GM08714 (cell line): ENCODE measurements around the gene S100A13.

Experiments used
- H3K4me3 ChIP-seq: fragments of 200-500 bp; sonication (Bioruptor generic); 2 replicates; pipeline ENCODE4 v1.5.1; 2014; ENCODE audit warnings: mild to moderate bottlenecking, low read length, inconsistent platforms
- ZNF274 ChIP-seq: IDR thresholded peaks from 2 replicates; pipeline ENCODE4 v1.6.1; 2012; ENCODE audit warnings: mild to moderate bottlenecking, low read depth, low read length

The S100A13 gene

DNA sequence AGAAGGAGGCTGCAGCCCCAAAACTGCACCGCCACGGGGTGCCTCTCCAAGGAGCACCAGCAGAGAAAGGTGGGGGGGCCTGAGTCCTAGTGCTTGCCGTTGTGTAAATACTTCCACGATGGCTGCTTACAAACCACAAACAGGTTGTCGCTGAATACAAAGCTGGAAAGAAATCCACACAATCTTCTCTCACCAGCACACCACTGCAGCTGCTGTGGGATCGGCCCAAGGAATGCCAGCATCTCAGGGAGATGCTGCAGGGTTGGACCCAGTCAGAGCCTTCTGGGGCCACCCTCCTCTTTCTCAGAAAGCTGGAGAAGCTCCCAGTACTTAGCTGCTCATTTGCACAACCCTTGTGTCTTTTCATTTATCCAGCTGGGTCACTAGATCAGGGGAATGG, 8.1 kb downstream of the S100A13 start:
- no peak for TF ChIP-seq ZNF274
- no peak overlapping the region for H3K4me3 ChIP-seq

DNA sequence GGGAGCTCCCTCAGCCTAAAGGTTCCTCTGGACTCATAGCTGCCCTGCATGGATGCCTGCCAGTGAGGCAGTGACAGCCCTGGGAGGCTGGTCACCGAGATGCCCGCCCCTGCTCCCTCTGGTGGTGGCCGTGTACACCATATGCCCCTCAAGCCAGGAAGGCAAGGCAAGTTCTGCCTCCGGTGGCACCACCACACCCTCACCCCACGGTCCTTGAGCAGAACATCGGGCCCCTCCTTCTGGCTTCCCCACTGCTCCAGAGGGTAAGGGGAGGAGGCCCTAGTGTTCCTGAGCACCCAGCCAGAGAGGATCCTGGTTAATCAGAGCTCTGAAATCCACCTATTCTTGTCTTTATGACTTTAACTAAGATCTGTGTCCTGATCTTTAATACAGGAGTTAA, 9.6 kb downstream of the S100A13 start:
- TF ChIP-seq ZNF274: no peak
- no peak overlapping the region for H3K4me3 ChIP-seq

DNA sequence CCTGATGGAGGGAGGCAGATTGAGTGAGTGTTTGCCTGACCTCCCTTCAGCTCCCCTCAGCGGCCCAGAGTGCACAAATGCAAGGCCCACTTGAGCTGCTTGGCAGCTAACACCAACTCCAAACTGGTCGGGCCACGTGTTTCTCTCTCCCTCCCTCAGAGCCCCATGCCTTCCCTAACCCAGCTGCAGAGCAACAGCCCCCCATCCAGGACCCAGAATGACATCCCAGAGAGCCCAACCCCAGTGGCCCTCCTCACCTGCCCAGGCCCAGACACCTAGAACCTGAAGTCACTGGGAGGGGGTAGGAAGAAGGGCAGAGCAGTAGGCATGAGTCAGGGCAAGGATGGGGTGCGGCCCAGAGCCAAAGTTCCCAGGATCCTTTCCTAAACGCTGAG, 10.4 kb downstream of the S100A13 start:
- H3K4me3 ChIP-seq: no peak overlapping the region
- no peak for TF ChIP-seq ZNF274

DNA sequence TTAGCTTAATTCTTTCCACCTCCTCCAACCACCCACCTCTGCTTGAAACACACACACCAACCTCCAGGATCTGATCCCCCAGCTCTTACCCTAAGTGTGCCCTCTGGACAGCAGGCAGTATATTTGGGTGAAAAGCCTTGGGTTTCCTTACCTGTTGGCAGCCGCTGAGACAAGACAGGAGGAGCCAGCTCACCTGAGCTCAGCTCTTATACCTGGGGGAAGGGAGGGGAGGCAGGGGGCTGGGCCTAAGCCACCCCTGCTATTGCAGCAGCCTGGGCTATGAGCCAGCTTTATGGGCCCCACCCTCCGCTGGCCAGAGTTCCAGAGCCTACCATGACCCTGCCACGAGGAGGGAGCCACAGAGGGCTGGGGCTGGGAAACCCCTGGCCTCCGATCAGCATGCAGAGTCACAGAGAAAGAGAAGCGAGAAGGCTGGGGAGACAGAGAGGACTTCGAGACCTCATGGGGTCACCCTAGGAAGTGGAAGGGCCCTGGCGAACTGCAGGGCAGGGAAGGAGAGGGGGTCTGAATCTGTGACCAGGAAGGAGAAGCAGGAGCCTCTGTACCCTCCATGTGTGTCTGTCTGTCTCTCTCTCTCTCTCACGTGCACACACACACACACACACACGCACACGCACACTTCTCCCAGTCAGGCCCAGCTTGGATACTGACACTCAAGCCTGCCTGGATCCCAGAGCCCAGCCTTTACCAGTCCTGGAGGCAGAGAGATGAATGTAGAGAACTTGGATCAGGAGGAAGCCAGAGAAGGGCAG, 11.0 kb downstream of the S100A13 start, which contains the start of gene S100A14:
Gene S100A14 (minus strand): TSS at position 182 of the 773 bp plus-strand sequence. CDS start 467 bp downstream, outside the sequence.
- no peak within 1 kb of the TSS for H3K4me3 ChIP-seq
- TF ChIP-seq ZNF274: no peak

DNA sequence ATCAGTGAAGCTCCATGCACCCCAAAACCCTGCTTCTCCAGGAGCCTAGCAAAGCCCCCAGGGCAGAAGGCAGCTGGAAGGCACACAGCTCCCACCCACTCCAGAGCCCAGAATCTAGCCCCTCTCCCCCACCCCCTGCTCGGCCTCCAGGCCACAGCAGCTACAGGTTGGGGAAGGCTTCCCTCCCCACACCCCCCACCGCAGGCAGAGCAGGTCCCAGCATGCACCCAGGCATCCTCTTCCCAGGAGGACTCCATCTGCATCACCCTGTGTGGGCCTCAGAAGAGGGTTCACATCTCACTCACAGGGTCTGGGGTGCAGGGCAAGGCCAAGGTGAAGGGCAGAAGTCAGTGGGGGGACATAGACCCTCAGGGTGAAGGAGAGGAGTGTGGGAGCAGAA, 11.9 kb downstream of the S100A13 start:
- TF ChIP-seq ZNF274: no peak
- H3K4me3 ChIP-seq: no peak overlapping the region

DNA sequence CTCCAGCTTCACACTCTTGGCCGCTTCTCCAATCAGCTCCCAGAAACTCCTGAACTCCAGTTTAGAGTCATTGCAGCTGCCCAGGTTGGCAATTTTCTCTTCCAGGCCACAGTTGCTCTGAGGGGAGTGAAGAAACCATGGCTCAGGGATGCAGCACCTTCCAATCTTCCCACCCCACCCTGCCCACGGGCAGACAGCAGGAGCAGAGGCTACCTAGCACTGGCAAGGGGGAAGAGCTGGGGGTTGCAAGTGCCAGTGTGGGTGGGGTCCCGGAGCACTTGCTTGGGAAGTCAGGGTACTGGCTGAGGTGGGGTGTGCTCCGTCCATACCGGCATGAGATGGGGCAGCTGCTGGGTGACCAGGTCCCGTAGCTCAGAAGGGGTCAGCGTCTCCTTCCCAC, 12.4 kb downstream of the S100A13 start:
- H3K4me3 ChIP-seq: no peak overlapping the region
- TF ChIP-seq ZNF274: no peak

DNA sequence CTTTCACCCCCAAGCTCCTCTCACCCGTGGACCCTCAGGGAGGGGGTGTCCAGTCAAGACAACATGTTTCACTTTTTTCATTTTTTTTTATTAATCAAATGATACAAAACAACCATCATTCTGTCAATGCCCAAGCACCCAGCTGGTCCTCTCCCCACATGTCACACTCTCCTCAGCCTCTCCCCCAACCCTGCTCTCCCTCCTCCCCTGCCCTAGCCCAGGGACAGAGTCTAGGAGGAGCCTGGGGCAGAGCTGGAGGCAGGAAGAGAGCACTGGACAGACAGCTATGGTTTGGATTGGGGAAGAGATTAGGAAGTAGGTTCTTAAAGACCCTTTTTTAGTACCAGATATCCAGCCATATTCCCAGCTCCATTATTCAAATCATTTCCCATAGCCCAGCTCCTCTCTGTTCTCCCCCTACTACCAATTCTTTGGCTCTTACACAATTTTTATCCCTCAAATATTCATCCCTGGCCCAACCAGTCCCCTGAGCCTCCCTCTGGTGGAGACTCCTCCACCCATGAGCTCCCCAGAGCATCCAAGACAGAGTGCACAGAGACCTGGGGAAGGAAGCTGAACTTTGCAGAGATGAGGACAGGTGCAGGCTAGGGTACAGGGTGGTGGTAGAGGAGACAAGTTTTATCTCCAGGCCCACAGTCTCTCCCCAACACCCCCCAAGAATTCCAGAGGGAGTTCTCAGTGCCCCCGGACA, 13.0 kb downstream of the S100A13 start:
- H3K4me3 ChIP-seq: no peak overlapping the region
- no peak for TF ChIP-seq ZNF274

DNA sequence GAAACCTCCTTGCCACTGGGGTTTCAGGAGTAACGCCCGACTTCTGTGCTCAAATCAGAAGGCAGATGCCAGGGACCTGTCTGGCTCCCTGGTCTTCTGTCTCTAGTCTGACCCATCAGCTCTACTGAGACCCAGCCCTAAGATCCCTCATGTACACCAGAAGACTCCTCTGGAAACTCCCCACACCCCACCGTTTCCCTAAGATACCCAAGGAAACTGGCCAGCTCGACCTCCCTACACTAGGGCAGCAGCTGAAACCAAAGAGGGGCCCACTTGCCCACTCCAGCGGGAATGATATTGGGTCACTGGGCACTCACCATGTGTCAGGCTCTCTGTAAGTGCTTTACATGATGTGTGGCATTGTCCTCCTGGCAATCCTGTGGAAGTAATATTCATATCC, 13.9 kb downstream of the S100A13 start:
- H3K4me3 ChIP-seq: no peak overlapping the region
- no peak for TF ChIP-seq ZNF274

DNA sequence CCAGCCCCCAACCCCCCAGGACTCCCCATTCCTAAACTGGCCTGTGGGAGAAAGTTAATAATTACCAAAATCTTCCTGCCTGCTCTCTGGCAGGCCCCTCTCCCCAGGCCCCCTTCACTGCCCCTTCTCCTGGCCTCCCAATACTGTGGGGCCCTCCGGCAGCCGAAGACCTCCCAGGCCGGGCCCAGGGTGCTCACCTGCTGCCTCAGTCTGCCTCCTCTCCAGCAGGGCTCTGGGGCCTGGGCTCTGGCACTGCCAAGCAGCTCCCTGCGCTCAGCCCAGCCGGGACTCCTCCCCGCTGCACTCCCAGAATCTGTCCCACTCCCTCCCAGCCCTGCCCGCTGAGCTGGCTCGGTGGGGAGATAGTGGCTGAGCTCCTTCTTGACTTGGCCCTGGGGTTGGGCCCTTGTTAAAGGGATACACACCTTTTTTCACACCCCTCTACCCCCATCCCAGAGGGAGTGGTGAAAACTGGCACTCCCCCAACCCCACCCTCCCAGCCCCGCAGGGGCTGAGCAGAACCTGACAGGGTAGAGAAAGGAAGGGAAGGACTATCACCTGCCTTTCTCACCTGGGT, 14.5 kb downstream of the S100A13 start, which contains the start of gene S100A16:
Gene S100A16 (minus strand): TSS at position 383 of the 577 bp plus-strand sequence. CDS start 4,986 bp downstream, outside the sequence.
- no peak within 1 kb of the TSS for H3K4me3 ChIP-seq

DNA sequence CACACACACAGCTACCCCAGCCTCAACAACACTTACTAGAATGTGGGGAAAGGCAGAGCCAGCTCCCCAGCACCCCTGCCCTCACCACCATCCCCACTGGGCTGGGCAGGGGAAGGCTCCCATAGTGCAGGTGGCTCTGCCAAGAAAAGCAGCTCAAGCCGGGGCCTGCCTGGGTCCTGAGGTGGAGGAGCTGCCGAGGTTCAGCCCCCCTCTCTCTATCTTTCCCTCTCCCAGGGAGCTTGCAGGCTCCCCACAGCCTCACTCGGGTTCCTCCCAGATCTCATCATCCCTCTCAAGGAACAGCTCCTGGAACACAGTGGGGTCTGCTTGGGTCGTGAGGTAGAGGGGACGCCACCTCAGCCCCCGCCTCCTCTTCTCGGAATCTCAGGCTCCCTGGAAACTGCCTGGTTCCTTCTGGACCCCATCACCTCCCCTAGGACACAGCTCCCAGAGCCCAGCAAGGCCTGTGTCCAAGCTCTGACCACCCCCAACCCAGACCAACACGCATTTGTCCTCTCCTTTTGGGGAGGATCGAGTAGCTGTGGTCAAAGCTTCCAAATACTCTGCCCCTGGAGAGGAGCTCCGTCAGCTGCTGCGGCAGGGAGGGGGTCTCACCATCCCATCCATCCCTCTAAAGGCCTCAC, 15.1 kb downstream of the S100A13 start:
- no peak for TF ChIP-seq ZNF274
- H3K4me3 ChIP-seq: no peak overlapping the region

More for the DNA sequence above, 14.5 kb downstream of the S100A13 start, which contains the start of gene S100A16:
- no peak for TF ChIP-seq ZNF274

DNA sequence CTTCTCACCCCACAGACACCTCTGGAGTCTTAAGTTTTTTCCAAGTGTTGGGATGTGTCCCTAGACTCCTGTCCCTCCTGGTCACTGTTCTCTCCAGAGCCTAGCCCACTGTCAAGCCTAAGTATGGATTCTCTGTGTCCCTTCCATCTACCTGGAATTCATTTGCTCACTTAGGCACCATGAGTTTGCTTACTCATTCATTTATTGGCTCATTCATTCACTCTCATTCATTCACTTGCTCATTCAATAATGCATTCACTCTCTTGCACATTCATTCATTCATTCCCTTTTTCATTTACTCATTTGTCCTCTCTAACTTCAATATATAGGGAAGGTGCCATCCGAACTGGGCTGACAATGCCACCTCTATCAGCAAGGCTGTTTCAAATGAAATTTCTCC, 15.9 kb downstream of the S100A13 start:
- no peak overlapping the region for H3K4me3 ChIP-seq
- TF ChIP-seq ZNF274: no peak

DNA sequence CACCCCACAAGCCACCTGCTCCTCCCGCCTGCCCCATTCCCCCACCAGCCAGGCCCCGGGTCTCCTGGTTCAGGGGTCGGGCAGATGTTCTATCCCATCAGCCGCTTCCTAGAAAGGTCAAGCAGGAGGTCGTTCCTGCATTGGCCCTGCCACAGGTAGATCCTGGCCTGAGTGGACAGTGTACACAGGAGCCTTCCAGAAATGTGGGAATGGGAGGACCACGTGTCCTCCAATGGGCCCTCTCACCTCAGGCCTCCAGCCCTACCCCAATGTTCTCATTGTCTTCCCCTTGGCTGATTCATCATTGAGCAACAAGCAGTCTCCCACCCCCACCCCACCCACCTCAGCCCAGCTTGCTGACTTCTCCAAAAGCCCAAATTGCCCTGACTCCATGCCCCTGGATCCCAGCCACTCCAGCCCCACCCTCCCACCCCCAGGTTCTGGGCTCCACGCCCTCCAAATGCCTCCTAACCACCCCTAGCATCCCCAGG, 16.4 kb downstream of the S100A13 start:
- no peak overlapping the region for H3K4me3 ChIP-seq
- no peak for TF ChIP-seq ZNF274

DNA sequence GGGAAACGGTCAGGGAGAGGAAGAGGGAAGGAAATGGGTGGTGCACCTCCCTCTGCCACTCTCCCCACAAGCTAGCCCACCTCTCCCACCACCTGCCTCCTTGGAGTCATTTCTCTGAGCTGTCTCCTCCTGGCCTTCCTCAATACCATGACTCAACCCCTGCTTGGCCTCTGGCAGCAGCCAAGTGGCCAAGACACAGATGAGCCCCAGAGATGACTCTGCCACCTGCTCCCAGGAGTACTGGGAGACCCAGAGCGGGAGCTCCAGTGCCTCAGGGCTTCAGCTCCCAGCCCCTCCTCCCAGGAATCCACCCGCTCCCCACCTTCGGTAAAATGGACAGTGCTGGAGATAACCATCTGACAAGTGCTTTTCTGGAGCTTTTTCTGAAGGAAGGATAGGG, 17.0 kb downstream of the S100A13 start:
- TF ChIP-seq ZNF274: no peak
- H3K4me3 ChIP-seq: no peak overlapping the region

DNA sequence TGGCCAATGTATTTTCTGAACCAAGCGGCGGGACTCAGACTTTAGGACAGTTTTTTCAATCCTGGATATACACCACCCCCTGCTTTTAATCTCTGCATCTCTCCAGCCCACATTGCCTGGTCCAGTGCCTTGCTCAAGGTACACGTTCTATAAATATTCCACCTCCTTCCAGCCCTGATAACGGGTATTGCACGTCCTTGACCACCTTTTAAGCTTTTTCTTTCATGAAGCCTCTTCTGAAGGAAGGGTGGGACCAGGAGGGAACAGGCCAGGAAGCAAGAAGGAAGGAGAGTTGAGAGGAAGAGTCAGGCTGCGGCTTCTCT, 17.8 kb downstream of the S100A13 start:
- H3K4me3 ChIP-seq: no peak overlapping the region
- no peak for TF ChIP-seq ZNF274
